HCT116 (cell line): ENCODE results near the gene LYPD3. TPM values are rescaled to one million over a fixed set of nuclear protein-coding genes. Genes with fewer than 3 reads are reported as not detected.

Experiments used
- ATAC-seq: fragments of 200-7000 bp; cut with Tn5 transposase; 2 replicates; pipeline ENCODE4 v1.9.1; 2020; ENCODE audit warnings: mild to moderate bottlenecking, moderate library complexity
- BruUV-seq: library from RNA; stranded (reverse); fragments of 400-500 nt; replicated peaks from 2 replicates; lab custom pipeline; 2021; lab: Mats Ljungman, UMichigan
- CTCF ChIA-PET: fragments of 300-600 bp; sonication (Branson Sonifier 250); formaldehyde crosslinking; loops from one replicate; lab custom pipeline; 2021; ENCODE audit warnings: antibody characterized with exemption; lab: Charles Lee
- POLR2A ChIA-PET: fragments of 300-600, 350-600 bp; sonication (Branson Sonifier 250); formaldehyde crosslinking; loops from one replicate; lab custom pipeline; 2021; ENCODE audit warnings: antibody characterized with exemption; lab: Charles Lee
- RAD21 ChIA-PET, 2 experiments: fragments of 300-600 bp; sonication (Branson Sonifier 250); formaldehyde crosslinking; loops; one replicate each; lab custom pipeline; 2023; ENCODE audit warnings: low total read pairs in 2 of 2; ENCODE audit not compliant: uncharacterized antibody in 2 of 2, unreplicated experiment in 2 of 2, low non-redundant PET in 1 of 2; lab: Charles Lee
- DNase-seq: peaks from one replicate; pipeline ENCODE4 v3.0.0-alpha.2; 2010; ENCODE audit warnings: low read depth, low spot score
- H2AFZ ChIP-seq: fragments of 200-600 bp; shearing (Covaris generic), sonication (generic); 2 replicates; pipeline ENCODE4 v1.6.1; 2017; ENCODE audit warnings: low read depth, mixed run types, mixed read lengths, antibody characterized with exemption, low read length; ENCODE audit not compliant: poor library complexity, severe bottlenecking
- H3K27ac ChIP-seq: 2 replicates; pipeline ENCODE4 v1.5.1; 2012; ENCODE audit warnings: low read depth, low read length
- H3K27me3 ChIP-seq: fragments of 200-600 bp; sonication (generic); 2 replicates; pipeline ENCODE4 v1.6.1; 2016; ENCODE audit warnings: mixed run types, low read length, mixed read lengths; ENCODE audit not compliant: insufficient read depth
- H3K36me3 ChIP-seq, 2 experiments: fragments of 200-500 bp in 1 of 2; fragments of 200-600 bp in 1 of 2; sonication (Bioruptor generic) in 1 of 2; sonication (generic) in 1 of 2; 2 replicates each; pipeline versions ENCODE4 v1.5.1 to v1.6.1; 2014 to 2016; ENCODE audit warnings: low read length in 2 of 2, inconsistent platforms in 1 of 2, mixed read lengths in 1 of 2, mixed run types in 1 of 2; ENCODE audit not compliant: insufficient read depth in 2 of 2, control insufficient read depth in 1 of 2
- H3K4me1 ChIP-seq, 2 experiments: fragments of 200-600 bp in 1 of 2; sonication (generic) in 1 of 2; 2 replicates each; pipeline versions ENCODE4 v1.5.1 to v1.6.1; 2012 to 2017; ENCODE audit warnings: low read length in 2 of 2, inconsistent platforms in 1 of 2, mild to moderate bottlenecking in 1 of 2, mixed read lengths in 1 of 2, mixed run types in 1 of 2, moderate library complexity in 1 of 2; ENCODE audit not compliant: insufficient read depth in 2 of 2, control insufficient read depth in 1 of 2
- H3K4me2 ChIP-seq: fragments of 200-600 bp; sonication (generic); 2 replicates; pipeline ENCODE4 v1.6.1; 2017; ENCODE audit warnings: mixed run types, low read length, mixed read lengths
- H3K4me3 ChIP-seq, 2 experiments: fragments of 200-600 bp in 1 of 2; sonication (generic) in 1 of 2; replicated peaks in 1 of 2; 2 replicates each; pipeline ENCODE4 v1.5.1; 2011 to 2016; ENCODE audit warnings: low read length in 2 of 2, control low read depth in 1 of 2, low read depth in 1 of 2, mild to moderate bottlenecking in 1 of 2, mixed read lengths in 1 of 2, mixed run types in 1 of 2
- H3K79me2 ChIP-seq: fragments of 200-600 bp; sonication (generic); 2 replicates; pipeline ENCODE4 v1.6.1; 2017; ENCODE audit warnings: mild to moderate bottlenecking, mixed run types, low read length, moderate library complexity, mixed read lengths; ENCODE audit not compliant: insufficient read depth
- H3K9ac ChIP-seq: fragments of 200-600 bp; sonication (generic); 2 replicates; pipeline ENCODE4 v1.6.1; 2016; ENCODE audit warnings: low read length, mixed read lengths
- H3K9me2 ChIP-seq: fragments of 200-600 bp; sonication (generic), shearing (Covaris generic); 2 replicates; pipeline ENCODE4 v1.6.1; 2017; ENCODE audit warnings: mixed run types, mild to moderate bottlenecking, moderate library complexity; ENCODE audit not compliant: insufficient read depth
- H3K9me3 ChIP-seq, 2 experiments: fragments of 200-500 bp in 1 of 2; fragments of 200-600 bp in 1 of 2; sonication (Bioruptor generic) in 1 of 2; sonication (generic) in 1 of 2; 2 replicates each; pipeline ENCODE4 v1.6.1; 2014 to 2017; ENCODE audit warnings: low read length in 2 of 2, mixed read lengths in 2 of 2, inconsistent platforms in 1 of 2, low read depth in 1 of 2, mild to moderate bottlenecking in 1 of 2, mixed run types in 1 of 2, moderate library complexity in 1 of 2; ENCODE audit not compliant: control insufficient read depth in 1 of 2, insufficient read depth in 1 of 2
- H4K20me1 ChIP-seq: fragments of 200-600 bp; sonication (generic), shearing (Covaris generic); 2 replicates; pipeline ENCODE4 v1.6.1; 2017; ENCODE audit warnings: mixed run types, mild to moderate bottlenecking, moderate library complexity; ENCODE audit not compliant: insufficient read depth
- CTCF ChIP-seq, 3 experiments: fragments of 200-600 bp in 1 of 3; sonication (generic) in 1 of 3; IDR thresholded peaks in 2 of 3; conservative IDR thresholded peaks in 1 of 3; 2 replicates each; pipeline ENCODE4 v1.5.1; 2012 to 2017; ENCODE audit warnings: low read depth in 2 of 3, low read length in 2 of 3, antibody characterized with exemption in 1 of 3, borderline replicate concordance in 1 of 3, control low read depth in 1 of 3, mild to moderate bottlenecking in 1 of 3, mixed read lengths in 1 of 3, mixed run types in 1 of 3, moderate library complexity in 1 of 3; ENCODE audit not compliant: insufficient read depth in 1 of 3
- EGR1 ChIP-seq: IDR thresholded peaks from 2 replicates; pipeline ENCODE4 v1.6.1; 2012; ENCODE audit warnings: low read depth
- EZH2phosphoT487 ChIP-seq: fragments of 200-600 bp; IDR thresholded peaks from 2 replicates; pipeline ENCODE4 v1.6.1; 2018; ENCODE audit warnings: antibody characterized with exemption, borderline replicate concordance
- RAD21 ChIP-seq: IDR thresholded peaks from 2 replicates; pipeline ENCODE4 v1.6.1; 2012; ENCODE audit warnings: low read depth, mild to moderate bottlenecking
- SIN3A ChIP-seq: IDR thresholded peaks from 2 replicates; pipeline ENCODE4 v1.6.1; 2012; ENCODE audit warnings: low read depth
- SP1 ChIP-seq: IDR thresholded peaks from 2 replicates; pipeline ENCODE4 v1.6.1; 2012; ENCODE audit warnings: low read depth
- SRF ChIP-seq: IDR thresholded peaks from 2 replicates; pipeline ENCODE4 v1.6.1; 2012; ENCODE audit warnings: low read depth
- ZFX ChIP-seq: fragments of 450-650 bp; IDR thresholded peaks from 2 replicates; pipeline ENCODE4 v1.6.1; 2017
- intact Hi-C: fragments of 100-400 bp; cut with micrococcal nuclease; formaldehyde crosslinking; loops from 2 replicates; pipeline ENCODE4 v1.10.0; 2022
- total RNA-seq: library from RNA; stranded (reverse); gene quantifications from one replicate; pipeline ENCODE4 v1.2.1, GENCODE V29; 2021; ENCODE audit not compliant: unreplicated experiment

LYPD3 gene
- total RNA-seq, 1 experiment from 2014 or later: 3.6 TPM

GRCh38 chr19:43446746-43447489 lies 18.5 kb downstream of the LYPD3 start:
- Histone ChIP-seq H3K27me3 (no peaks in the 10 kb centered on the region), H3K9me3 (no peaks in the 10 kb centered on the region), H3K4me1 (peaks cover 0 to 3% of the 10 kb centered on the region in 2 experiments; a peak in 1 of 4 replicates), H3K9me2 (no peaks in the 10 kb centered on the region), H3K9ac (no peak overlapping the region), H2AFZ (peak overlapping the region; percentile 85), H3K27ac (no peak overlapping the region), H3K4me2 (peak overlapping the region; percentile 31), H3K79me2 (no peaks in the 10 kb centered on the region), H3K36me3 (no peaks in the 10 kb centered on the region), H3K4me3 (no peak overlapping the region), H4K20me1 (no peaks in the 10 kb centered on the region)
- CTCF ChIA-PET: interaction anchor here (0.6 to 5.2 kb wide), 27 partner anchors 8 to 363 kb away, joined by 3 to 225 read pairs (median 6); partner anchors contain the start of genes IRGQ, LYPD3, PHLDB3 and ZNF575
- peak; percentile 92 for ATAC-seq
- intact Hi-C loops: loop anchor here (1.0 kb wide), 1 partner anchor 72 kb away; no protein-coding TSS in a partner anchor
- peak; percentile 53 for DNase-seq
- BruUV-seq: no TSS peak
- RAD21 ChIA-PET: interaction anchor here (0.7 to 2.6 kb wide), 7 partner anchors 57 to 77 kb away, joined by 3 to 32 read pairs (median 4); partner anchors contain the start of gene PHLDB3 (in 1 of the 2)
- TF ChIP-seq EGR1 (no peak), SRF (no peak), EZH2phosphoT487 (no peak), RAD21 (peak; percentile 96), CTCF (IDR thresholded peaks at IDR 0.05 in 2 of 3, conservative IDR thresholded peaks at IDR 0.05 in 1 of 3; ENCODE audit: borderline replicate concordance in 1 of 3, insufficient read depth in 1 of 3, low read depth in 2 of 3, low read length in 2 of 3) (peak; percentile 92 to 93 (median 92)), SIN3A (no peak), ZFX (no peak), SP1 (no peak)
- POLR2A ChIA-PET: interaction anchor here (0.8 to 1.0 kb wide), 2 partner anchors 16 to 73 kb away, joined by 3 to 9 read pairs; no protein-coding TSS in a partner anchor
